Tibial nerve (tissue), 4 donors: ENCODE data around the gene DCTN4. TPM values are rescaled to one million over a fixed set of nuclear protein-coding genes. Genes with fewer than 3 reads are reported as not detected.
"Not testable (repeated sequence)": the region's sequence is repeated elsewhere in the genome, so short reads cannot be mapped to it uniquely, and the experiment has no call there.

Experiments
- DNase-seq, 2 donors: peaks; one replicate each; pipeline ENCODE4 v3.0.0-alpha.2; 2019; ENCODE audit warnings: low spot score in 2 of 2
- H3K27ac ChIP-seq, 4 donors: fragments of 200-600 bp; sonication (generic) in 3 of 4; one replicate each; pipeline ENCODE4 v1.5.1; 2017 to 2019; ENCODE audit warnings: mild to moderate bottlenecking in 1 of 4
- H3K27me3 ChIP-seq, 2 donors: fragments of 200-600 bp; sonication (generic) in 1 of 2; one replicate each; pipeline versions ENCODE4 v1.5.1 to v1.6.0; 2017 to 2019
- H3K36me3 ChIP-seq, 3 donors: fragments of 200-600 bp; sonication (generic); one replicate each; pipeline ENCODE4 v1.5.1; 2018 to 2019
- H3K4me1 ChIP-seq, 4 donors: fragments of 200-600 bp; sonication (generic) in 3 of 4; one replicate each; pipeline ENCODE4 v1.5.1; 2017 to 2019
- H3K4me3 ChIP-seq, 4 donors: fragments of 200-600 bp; sonication (generic) in 3 of 4; one replicate each; pipeline ENCODE4 v1.5.1; 2017 to 2019; ENCODE audit warnings: mild to moderate bottlenecking in 1 of 4, moderate library complexity in 1 of 4
- H3K9me3 ChIP-seq, 4 donors: fragments of 200-600 bp; sonication (generic) in 3 of 4; one replicate each; pipeline ENCODE4 v1.5.1; 2017 to 2019
- CTCF ChIP-seq, 5 experiments: fragments of 200-600 bp in 3 of 5; fragments of 450-650 bp in 2 of 5; sonication (generic) in 3 of 5; IDR thresholded peaks; one replicate each; pipeline ENCODE4 v1.5.1; 2016 to 2019; ENCODE audit warnings: antibody characterized with exemption in 5 of 5, mild to moderate bottlenecking in 3 of 5, moderate library complexity in 2 of 5
- EP300 ChIP-seq, 2 donors: sonication (generic); formaldehyde crosslinking; IDR thresholded peaks; one replicate each; pipeline ENCODE4 v1.6.1; 2017; ENCODE audit warnings: antibody characterized with exemption in 2 of 2, mild to moderate bottlenecking in 1 of 2
- POLR2A ChIP-seq, 2 donors: fragments of 450-650 bp; IDR thresholded peaks; one replicate each; pipeline ENCODE4 v1.6.1; 2017; ENCODE audit warnings: antibody characterized with exemption in 2 of 2, mild to moderate bottlenecking in 2 of 2, moderate library complexity in 2 of 2
- WGBS, 2 donors: methylation state at CpG; one replicate each; pipeline ENCODE4 v1.1.5; 2018; 5-methylcytosine and 5-hydroxymethylcytosine counted together
- total RNA-seq, 4 donors: library from RNA; depleted of rRNA; stranded (reverse); fragments of >200 nt; gene quantifications; one replicate each; pipeline ENCODE4 v1.1.0, GENCODE V29; 2016

Gene DCTN4
- total RNA-seq, 4 donors from 2014 or later, result 38.0 to 80.2 (median 63.4) TPM

GRCh38 chr5:150753463-150753862 is 5.4 kb downstream of the DCTN4 start:
- WGBS, 2 donors, result 78 to 83% methylated on average over 5 of the region's 5 CpGs
- no peaks in the 10 kb centered on the region for H3K9me3 ChIP-seq
- H3K36me3 ChIP-seq, result peaks cover 0 to 58% (median 0%) of the 10 kb centered on the region in 3 donors
- no peak overlapping the region for H3K4me3 ChIP-seq
- no peaks in the 10 kb centered on the region for H3K27me3 ChIP-seq
- TF ChIP-seq EP300 (IDR thresholded peaks at IDR 0.05) (no peak), POLR2A (IDR thresholded peaks at IDR 0.05) (no peak), CTCF (IDR thresholded peaks at IDR 0.05) (no peak)
- H3K4me1 ChIP-seq, result peaks cover 0 to 62% (median 7%) of the 10 kb centered on the region in 4 donors
- H3K27ac ChIP-seq, result no peak overlapping the region
- DNase-seq, result no peak

GRCh38 chr5:150751096-150751891 is 7.5 kb downstream of the DCTN4 start:
- Histone ChIP-seq H3K4me1 (peaks cover 0 to 47% (median 0%) of the 10 kb centered on the region in 4 donors), H3K27ac (peak overlapping the region in 1 of 4 donors; percentile 8), H3K27me3 (no peaks in the 10 kb centered on the region), H3K4me3 (no peak overlapping the region), H3K36me3 (peaks cover 0 to 57% (median 0%) of the 10 kb centered on the region in 3 donors), H3K9me3 (no peaks in the 10 kb centered on the region)
- DNase-seq, result no peak
- TF ChIP-seq EP300 (IDR thresholded peaks at IDR 0.05) (no peak), CTCF (IDR thresholded peaks at IDR 0.05) (no peak), POLR2A (IDR thresholded peaks at IDR 0.05) (no peak)
- WGBS, 2 donors, result 45% methylated on average over 3 of the region's 3 CpGs

- TF ChIP-seq EP300 (IDR thresholded peaks at IDR 0.05) (no peak), CTCF (IDR thresholded peaks at IDR 0.05) (no peak), POLR2A (IDR thresholded peaks at IDR 0.05) (no peak)
- no peak overlapping the region for H3K4me3 ChIP-seq
- peaks cover 0 to 41% (median 0%) of the 10 kb centered on the region in 4 donors for H3K4me1 ChIP-seq
- 67 to 76% methylated on average over 2 of the region's 2 CpGs for WGBS, 2 donors
- peaks cover 0 to 51% (median 0%) of the 10 kb centered on the region in 3 donors for H3K36me3 ChIP-seq
- H3K27me3 ChIP-seq, result no peaks in the 10 kb centered on the region
- H3K27ac ChIP-seq, result no peak overlapping the region
- no peak for DNase-seq
- no peaks in the 10 kb centered on the region for H3K9me3 ChIP-seq
These were observed 8.3 kb downstream of the DCTN4 start for GRCh38 chr5:150750469-150750868.

- not testable (repeated sequence) for H3K9me3 ChIP-seq, H3K27me3 ChIP-seq, H3K27ac ChIP-seq, H3K4me3 ChIP-seq, DNase-seq, H3K4me1 ChIP-seq
- WGBS, 2 donors, result 90 to 93% methylated on average over 9 of the region's 9 CpGs
- peaks cover 0 to 32% (median 0%) of the 10 kb centered on the region in 3 donors for H3K36me3 ChIP-seq
These were observed 15.7 kb downstream of the DCTN4 start for GRCh38 chr5:150743142-150743488.

GRCh38 chr5:150742455-150743141 is 16.2 kb downstream of the DCTN4 start:
- H3K4me1 ChIP-seq, H3K27me3 ChIP-seq, H3K9me3 ChIP-seq, H3K4me3 ChIP-seq, H3K27ac ChIP-seq, DNase-seq: not testable (repeated sequence)
- WGBS, 2 donors, result 90 to 95% methylated on average over 18 of the region's 18 CpGs
- peaks cover 0 to 32% (median 0%) of the 10 kb centered on the region in 3 donors for H3K36me3 ChIP-seq

GRCh38 chr5:150740992-150741391 is 17.8 kb downstream of the DCTN4 start:
- H3K4me1 ChIP-seq, result no peaks in the 10 kb centered on the region
- H3K36me3 ChIP-seq, result peaks cover 0 to 45% (median 6%) of the 10 kb centered on the region in 3 donors
- H3K27ac ChIP-seq, result no peak overlapping the region
- TF ChIP-seq CTCF (IDR thresholded peaks at IDR 0.05) (no peak), EP300 (IDR thresholded peaks at IDR 0.05) (no peak)
- no peaks in the 10 kb centered on the region for H3K27me3 ChIP-seq
- peaks cover 0 to 4% (median 0%) of the 10 kb centered on the region in 4 donors for H3K9me3 ChIP-seq
- H3K4me3 ChIP-seq, result no peak overlapping the region
- DNase-seq, result no peak
